ENCODE measurements around the gene SAFB. TPM values are rescaled to one million over a fixed set of nuclear protein-coding genes. Genes with fewer than 3 reads are reported as not detected.

Gene SAFB
- total and polyA plus RNA-seq, 2 of the 4 experiments (the other 2 are of a cell fraction) = 18.5 to 41.2 TPM

GRCh38 chr19:5663904-5664303 is 41.0 kb downstream of the SAFB start:
- H3K14ac ChIP-seq (replicated peaks; ENCODE audit: low read depth, low read length) = no peak overlapping the region
- H3K18ac ChIP-seq (ENCODE audit: low read depth, low read length) = no peak overlapping the region
- no peak overlapping the region for H3K56ac ChIP-seq (ENCODE audit: extremely low read depth, insufficient read depth, low read length)
- H3K36me3 ChIP-seq (ENCODE audit: control insufficient read depth, insufficient read depth, low read length) = peaks cover 78% of the 10 kb centered on the region
- H2AK9ac ChIP-seq (replicated peaks; ENCODE audit: low read depth, low read length, poor library complexity) = no peak overlapping the region
- dilution Hi-C loops (cut with HindIII; ENCODE audit: low sequenced_read_pairs, unreplicated experiment) (no loop called here), intact Hi-C loops (cut with micrococcal nuclease) (no loop called here), in situ Hi-C loops (cut with MboI; ENCODE audit: low sequenced_read_pairs) (no loop called here)
- no peak for TF ChIP-seq RAD21 (IDR thresholded peaks at IDR 0.05; ENCODE audit: low read length)
- no peak for TF ChIP-seq ELK1 (IDR thresholded peaks at IDR 0.05; ENCODE audit: borderline replicate concordance, low read depth, low read length)
- no peak for TF ChIP-seq MAFK (IDR thresholded peaks at IDR 0.05; ENCODE audit: low read depth, low read length)
- no peak for TF ChIP-seq CTCF (conservative IDR thresholded peaks at IDR 0.05; ENCODE audit: low read depth, low read length)
- H3K4ac ChIP-seq (ENCODE audit: low read depth, low read length) = no peak overlapping the region
- no peak overlapping the region for H2AK5ac ChIP-seq (ENCODE audit: low read depth, low read length)
- POLR2A ChIA-PET (ENCODE audit: unreplicated experiment) = no interaction called here
- H3K27me3 ChIP-seq (ENCODE audit: control insufficient read depth, insufficient read depth, low read length) = no peaks in the 10 kb centered on the region
- no peak overlapping the region for H4K91ac ChIP-seq (ENCODE audit: insufficient read depth, low read depth, low read length)
- no peak overlapping the region for H4K8ac ChIP-seq (ENCODE audit: low read depth in 2 of 2, low read length in 2 of 2)
- WGBS, 2 experiments (ENCODE audit: extremely low coverage in 2 of 2, insufficient read length in 1 of 2) = 96% methylated on average over 9 of the region's 17 CpGs; no CpG with 5 or more reads in 1 of the 2 experiments
- CTCF ChIA-PET = no interaction called here
- no peak overlapping the region for H4K5ac ChIP-seq (ENCODE audit: low read depth, low read length)
- H4K20me1 ChIP-seq (ENCODE audit: insufficient read depth, low read length) = peaks cover 31% of the 10 kb centered on the region
- H3K9ac ChIP-seq (ENCODE audit: low read depth, low read length) = no peak overlapping the region
- H2BK120ac ChIP-seq (ENCODE audit: low read depth, low read length) = no peak overlapping the region
- no peak overlapping the region for H2BK15ac ChIP-seq (ENCODE audit: low read depth, low read length)
- no peak for ATAC-seq (ENCODE audit: low read depth)
- no peaks in the 10 kb centered on the region for H3K4me1 ChIP-seq (ENCODE audit: control insufficient read depth, insufficient read depth, low read length)
- H3K9me3 ChIP-seq (ENCODE audit: control insufficient read depth, insufficient read depth, low read length) = no peaks in the 10 kb centered on the region
- DNase-seq = no peak
- H3K27ac ChIP-seq (ENCODE audit: insufficient read depth, low read length) = no peak overlapping the region
- H3K23ac ChIP-seq (ENCODE audit: low read depth, low read length) = no peak overlapping the region
- H3K79me1 ChIP-seq (ENCODE audit: low read depth in 1 of 2, low read length in 2 of 2) = peaks cover 0 to 49% of the 10 kb centered on the region in 2 experiments; a peak in 3 of 4 replicates
- H2BK5ac ChIP-seq (ENCODE audit: low read depth, low read length, poor library complexity, severe bottlenecking) = no peak overlapping the region
- BruUV-seq (replicated peaks) = no TSS peak
- H2BK20ac ChIP-seq (ENCODE audit: low read depth, low read length) = no peak overlapping the region
- no peak overlapping the region for H2AFZ ChIP-seq (replicated peaks; ENCODE audit: low read length, poor library complexity)
- H3K9me1 ChIP-seq (ENCODE audit: insufficient read depth, low read length) = peaks cover 6% of the 10 kb centered on the region; the same call in 1 of the 2 replicates
- no peak overlapping the region for H3K4me3 ChIP-seq (ENCODE audit: insufficient read depth, low read depth, low read length)
- no peak overlapping the region for H3K4me2 ChIP-seq (ENCODE audit: low read depth, low read length)
